ENCODE data around the gene ZYX. TPM values are rescaled to one million over a fixed set of nuclear protein-coding genes. Genes with fewer than 3 reads are reported as not detected.

ZYX gene, protein sequence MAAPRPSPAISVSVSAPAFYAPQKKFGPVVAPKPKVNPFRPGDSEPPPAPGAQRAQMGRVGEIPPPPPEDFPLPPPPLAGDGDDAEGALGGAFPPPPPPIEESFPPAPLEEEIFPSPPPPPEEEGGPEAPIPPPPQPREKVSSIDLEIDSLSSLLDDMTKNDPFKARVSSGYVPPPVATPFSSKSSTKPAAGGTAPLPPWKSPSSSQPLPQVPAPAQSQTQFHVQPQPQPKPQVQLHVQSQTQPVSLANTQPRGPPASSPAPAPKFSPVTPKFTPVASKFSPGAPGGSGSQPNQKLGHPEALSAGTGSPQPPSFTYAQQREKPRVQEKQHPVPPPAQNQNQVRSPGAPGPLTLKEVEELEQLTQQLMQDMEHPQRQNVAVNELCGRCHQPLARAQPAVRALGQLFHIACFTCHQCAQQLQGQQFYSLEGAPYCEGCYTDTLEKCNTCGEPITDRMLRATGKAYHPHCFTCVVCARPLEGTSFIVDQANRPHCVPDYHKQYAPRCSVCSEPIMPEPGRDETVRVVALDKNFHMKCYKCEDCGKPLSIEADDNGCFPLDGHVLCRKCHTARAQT
- total RNA-seq (ENCODE audit: low replicate concordance), result 41.6 and 48.4 TPM in 2 replicates

DNA sequence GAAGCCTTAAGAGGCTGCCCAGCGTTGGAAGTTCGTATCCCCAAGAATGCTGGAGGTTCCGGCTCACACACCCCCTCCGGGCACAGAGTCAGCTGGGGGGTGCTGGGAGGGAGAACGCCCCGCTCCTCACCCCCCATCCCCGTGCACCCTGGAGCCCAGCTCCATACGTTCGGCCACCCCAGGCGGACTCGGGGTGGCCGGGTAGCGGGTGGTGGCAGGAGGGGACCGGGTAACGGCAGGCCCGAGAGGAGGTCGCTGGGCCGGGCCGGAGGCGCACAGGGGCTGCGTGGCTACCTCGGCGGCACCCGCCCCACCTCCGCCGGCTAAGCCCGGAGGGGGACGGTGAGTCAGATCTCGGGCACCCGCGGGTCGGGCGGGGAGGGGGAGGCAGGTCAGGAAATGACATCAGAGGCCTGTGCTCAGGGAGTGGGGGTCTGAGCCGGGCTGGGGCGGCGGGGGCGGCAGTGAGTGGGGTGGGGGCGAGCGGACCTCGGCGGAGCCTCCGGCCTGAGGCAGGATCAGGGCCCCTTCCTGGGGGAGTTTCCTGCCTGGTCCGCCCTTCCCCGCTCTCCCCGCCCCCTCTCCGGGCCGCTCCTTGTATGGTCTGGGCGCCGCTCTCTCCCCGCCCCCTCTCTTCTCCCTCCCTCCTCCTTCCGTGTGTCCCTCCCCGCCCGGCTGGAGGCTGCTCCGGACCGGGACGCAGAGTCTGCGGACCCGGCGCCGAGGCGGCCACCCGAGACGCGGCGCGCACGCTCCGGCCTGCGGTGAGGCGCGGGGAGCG lies at the start of gene ZYX:
ZYX (plus strand) TSS at position 700 of the 781 bp plus-strand sequence. CDS start 227 bp downstream, outside the sequence.
- peak within 1 kb of the TSS; percentile 84 for H3K4me3 ChIP-seq (ENCODE audit: low read depth, low read length)
- peak; percentile 93 for DNase-seq (ENCODE audit: low read depth)
- TF ChIP-seq, protein P1, sequence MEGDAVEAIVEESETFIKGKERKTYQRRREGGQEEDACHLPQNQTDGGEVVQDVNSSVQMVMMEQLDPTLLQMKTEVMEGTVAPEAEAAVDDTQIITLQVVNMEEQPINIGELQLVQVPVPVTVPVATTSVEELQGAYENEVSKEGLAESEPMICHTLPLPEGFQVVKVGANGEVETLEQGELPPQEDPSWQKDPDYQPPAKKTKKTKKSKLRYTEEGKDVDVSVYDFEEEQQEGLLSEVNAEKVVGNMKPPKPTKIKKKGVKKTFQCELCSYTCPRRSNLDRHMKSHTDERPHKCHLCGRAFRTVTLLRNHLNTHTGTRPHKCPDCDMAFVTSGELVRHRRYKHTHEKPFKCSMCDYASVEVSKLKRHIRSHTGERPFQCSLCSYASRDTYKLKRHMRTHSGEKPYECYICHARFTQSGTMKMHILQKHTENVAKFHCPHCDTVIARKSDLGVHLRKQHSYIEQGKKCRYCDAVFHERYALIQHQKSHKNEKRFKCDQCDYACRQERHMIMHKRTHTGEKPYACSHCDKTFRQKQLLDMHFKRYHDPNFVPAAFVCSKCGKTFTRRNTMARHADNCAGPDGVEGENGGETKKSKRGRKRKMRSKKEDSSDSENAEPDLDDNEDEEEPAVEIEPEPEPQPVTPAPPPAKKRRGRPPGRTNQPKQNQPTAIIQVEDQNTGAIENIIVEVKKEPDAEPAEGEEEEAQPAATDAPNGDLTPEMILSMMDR (IDR thresholded peaks at IDR 0.05; ENCODE audit: insufficient read depth, low read length), result no peak

DNA sequence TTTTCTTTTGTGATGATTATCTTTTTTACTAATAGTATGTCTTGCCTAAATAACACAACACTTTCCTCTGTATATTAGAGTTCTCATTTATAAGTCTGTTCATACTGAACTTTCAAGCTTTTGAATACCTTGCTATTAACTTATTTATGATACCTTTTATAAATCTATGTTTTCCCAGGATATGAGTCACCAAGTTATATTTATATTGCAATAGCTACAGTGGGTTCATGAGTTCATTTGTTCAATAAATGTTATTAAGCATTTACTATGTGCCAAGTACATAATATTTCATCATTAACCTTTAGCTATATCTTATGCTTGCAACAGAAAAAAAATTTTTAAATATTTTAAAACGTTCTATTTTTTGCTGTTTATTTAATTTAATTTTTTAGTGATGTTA lies 46.9 kb upstream of the ZYX start:
- H3K4me3 ChIP-seq (ENCODE audit: low read depth, low read length), result no peak overlapping the region
- DNase-seq (ENCODE audit: low read depth), result no peak
- TF ChIP-seq, protein P1 (IDR thresholded peaks at IDR 0.05; ENCODE audit: insufficient read depth, low read length), result no peak

DNA sequence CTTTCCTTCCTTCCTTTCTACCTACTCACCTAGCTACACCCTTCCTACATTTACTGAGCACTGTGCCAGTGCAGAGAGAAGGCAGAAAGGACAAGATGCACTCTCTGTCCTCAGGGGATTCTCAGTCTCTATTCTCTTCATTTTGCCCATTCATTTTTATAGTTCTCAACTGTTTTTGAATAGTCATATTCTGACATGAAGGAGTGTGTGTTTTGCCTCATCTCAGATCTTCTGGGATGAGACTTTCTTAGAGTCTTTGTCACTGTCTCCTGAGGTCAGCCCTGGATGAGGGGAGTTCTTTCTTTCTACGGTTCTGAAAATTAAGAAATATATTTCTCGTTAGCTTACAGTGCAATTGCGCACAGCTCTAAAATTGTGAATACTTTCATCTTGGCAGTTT lies 43.9 kb upstream of the ZYX start:
- H3K4me3 ChIP-seq (ENCODE audit: low read depth, low read length), result no peak overlapping the region
- TF ChIP-seq, protein P1 (IDR thresholded peaks at IDR 0.05; ENCODE audit: insufficient read depth, low read length), result no peak
- DNase-seq (ENCODE audit: low read depth), result no peak

DNA sequence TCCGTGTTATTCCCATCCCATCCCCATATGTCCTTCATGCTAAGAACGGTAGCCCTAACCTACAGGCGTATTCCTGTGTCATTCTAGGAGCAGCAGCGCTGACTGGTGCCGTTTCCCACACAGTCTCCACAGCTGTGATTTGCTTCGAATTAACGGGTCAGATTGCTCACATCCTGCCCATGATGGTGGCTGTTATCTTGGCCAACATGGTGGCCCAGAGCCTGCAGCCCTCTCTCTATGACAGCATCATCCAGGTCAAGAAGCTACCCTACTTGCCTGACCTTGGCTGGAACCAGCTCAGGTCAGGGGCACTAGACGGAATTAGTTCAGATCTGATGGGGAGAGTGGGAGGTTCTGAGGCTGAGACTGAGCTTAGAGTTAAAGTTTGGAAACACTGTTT lies 39.3 kb upstream of the ZYX start:
- no peak overlapping the region for H3K4me3 ChIP-seq (ENCODE audit: low read depth, low read length)
- DNase-seq (ENCODE audit: low read depth), result no peak
- TF ChIP-seq, protein P1 (IDR thresholded peaks at IDR 0.05; ENCODE audit: insufficient read depth, low read length), result no peak

DNA sequence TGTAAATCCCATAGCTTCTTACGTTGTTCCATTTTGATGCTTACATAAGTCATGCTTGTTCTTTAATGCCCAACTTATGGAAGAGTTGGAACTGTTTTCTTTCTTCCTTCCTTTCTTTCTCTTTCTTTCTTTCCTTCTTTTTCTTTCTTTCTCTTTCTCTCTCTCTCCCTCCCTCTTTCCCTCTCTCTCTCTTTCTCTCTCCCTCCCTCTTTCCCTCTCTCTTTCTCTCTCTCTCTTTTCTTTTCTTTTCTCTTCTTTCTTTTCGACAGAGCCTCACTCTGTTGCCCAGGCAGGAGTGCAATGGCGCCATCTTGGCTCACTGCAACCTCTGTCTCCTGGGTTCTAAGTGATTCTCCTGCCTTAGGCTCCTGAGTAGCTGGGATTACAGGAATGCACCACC lies 37.5 kb upstream of the ZYX start:
- TF ChIP-seq, protein P1 (IDR thresholded peaks at IDR 0.05; ENCODE audit: insufficient read depth, low read length), result no peak
- DNase-seq (ENCODE audit: low read depth), result no peak
- H3K4me3 ChIP-seq (ENCODE audit: low read depth, low read length), result no peak overlapping the region

DNA sequence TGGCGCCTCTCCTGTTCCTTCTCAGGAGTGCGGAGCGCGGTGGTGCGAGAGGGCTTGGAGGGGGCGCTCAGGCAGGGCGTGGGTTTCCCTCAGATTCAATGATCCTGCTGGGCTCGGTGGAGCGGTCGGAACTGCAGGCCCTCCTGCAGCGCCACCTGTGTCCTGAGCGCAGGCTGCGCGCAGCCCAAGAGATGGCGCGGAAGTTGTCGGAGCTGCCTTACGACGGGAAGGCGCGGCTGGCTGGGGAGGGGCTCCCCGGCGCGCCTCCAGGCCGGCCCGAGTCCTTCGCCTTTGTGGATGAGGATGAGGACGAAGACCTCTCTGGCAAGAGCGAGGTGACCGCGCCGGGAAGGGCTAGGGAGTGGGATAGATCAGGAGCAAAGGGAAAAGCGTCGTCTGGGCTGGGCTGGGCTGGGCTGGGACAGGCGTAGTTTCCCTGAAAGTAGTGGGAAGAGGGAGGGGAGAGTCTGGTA lies 35.7 kb upstream of the ZYX start:
- H3K4me3 ChIP-seq (ENCODE audit: low read depth, low read length), result no peak overlapping the region
- TF ChIP-seq, protein P1 (IDR thresholded peaks at IDR 0.05; ENCODE audit: insufficient read depth, low read length), result peak; percentile 38
- no peak for DNase-seq (ENCODE audit: low read depth)

Measured in fibroblast of the aortic adventitia (primary cell).